Right lobe of liver (tissue), 4 donors: ENCODE data around the gene IFNAR1.

Source experiments
- CTCF ChIP-seq, 4 donors: fragments of 200-600 bp in 3 of 4; fragments of 450-650 bp in 1 of 4; IDR thresholded peaks; one replicate each; pipeline versions ENCODE4 v1.5.1 to v1.8.0; 2016 to 2022; ENCODE audit warnings: antibody characterized with exemption in 4 of 4, mild to moderate bottlenecking in 2 of 4
- POLR2A ChIP-seq: fragments of 450-650 bp; IDR thresholded peaks from one replicate; pipeline ENCODE4 v1.6.1; 2017; ENCODE audit warnings: antibody characterized with exemption, mild to moderate bottlenecking
- donor health status: DM: no; HTN: no; CAD: no.
- donor health status: DM: no; HTN: no; CAD: no.
- donor health status: DM: no; HTN: yes; CAD: no.

- TF ChIP-seq POLR2A (no peak), CTCF (IDR thresholded peaks at IDR 0.05) (no peak)
Observed at GRCh38 chr21:33373451-33373850, 48.7 kb downstream of the IFNAR1 start.
